NCI-H1694 (cell line): ENCODE data around the gene INF2.

Source experiments
- DNase-seq: peaks from one replicate; lab custom pipeline; 2025; lab: John Stamatoyannopoulos, UW

Gene INF2

GRCh38 chr14:104734991-104735779 lies 45.8 kb downstream of the INF2 start:
- no peak for DNase-seq

GRCh38 chr14:104735830-104736642 lies 46.6 kb downstream of the INF2 start:
- DNase-seq: no peak

- DNase-seq: no peak
These were observed 49.1 kb downstream of the INF2 start for GRCh38 chr14:104738375-104739019.

GRCh38 chr14:104739026-104739425 lies 49.6 kb downstream of the INF2 start:
- DNase-seq: no peak

- no peak for DNase-seq
These were observed 50.4 kb downstream of the INF2 start for GRCh38 chr14:104739546-104740516.

- no peak for DNase-seq
These were observed 51.8 kb downstream of the INF2 start for GRCh38 chr14:104741108-104741802.

GRCh38 chr14:104741803-104742251 lies 52.4 kb downstream of the INF2 start:
- DNase-seq: no peak

GRCh38 chr14:104742586-104743455 lies 53.4 kb downstream of the INF2 start:
- no peak for DNase-seq

GRCh38 chr14:104743461-104744380 lies 54.3 kb downstream of the INF2 start:
- DNase-seq: no peak

- DNase-seq: no peak
These were observed 55.1 kb downstream of the INF2 start for GRCh38 chr14:104744484-104744883.

GRCh38 chr14:104745431-104745830 lies 56.0 kb downstream of the INF2 start:
- no peak for DNase-seq

- DNase-seq: no peak
These were observed 56.7 kb downstream of the INF2 start for GRCh38 chr14:104746071-104746545.

- peak; percentile 67 for DNase-seq
These were observed 57.6 kb downstream of the INF2 start for GRCh38 chr14:104746934-104747481.

- DNase-seq: no peak
These were observed 58.5 kb downstream of the INF2 start for GRCh38 chr14:104747876-104748275.

GRCh38 chr14:104749111-104749649 lies 59.8 kb downstream of the INF2 start:
- peak; percentile 90 for DNase-seq

GRCh38 chr14:104750056-104750752 lies 60.8 kb downstream of the INF2 start:
- DNase-seq: no peak

GRCh38 chr14:104750753-104751057 lies 61.3 kb downstream of the INF2 start:
- peak; percentile 33 for DNase-seq
